Liver (tissue), 9 donors: Measurements from ENCODE around the gene RAPGEF6. TPM values are rescaled to one million over a fixed set of nuclear protein-coding genes. Genes with fewer than 3 reads are reported as not detected.
"Not testable (repeated sequence)": the region's sequence is repeated elsewhere in the genome, so short reads cannot be mapped to it uniquely, and the experiment has no call there.

Experiments
- DNase-seq: peaks from one replicate; pipeline ENCODE4 v3.0.0-alpha.2; 2017; ENCODE audit warnings: low spot score
- H3K27ac ChIP-seq, 2 donors: one replicate each; pipeline ENCODE4 v1.7.0; 2013; ENCODE audit warnings: inconsistent platforms in 2 of 2, low read length in 2 of 2, control low read depth in 1 of 2, low read depth in 1 of 2, mild to moderate bottlenecking in 1 of 2
- H3K27me3 ChIP-seq, 4 donors: one replicate each; pipeline versions ENCODE4 v1.6.1 to v1.7.0; 2013; ENCODE audit warnings: low read length in 3 of 4, inconsistent platforms in 1 of 4, mild to moderate bottlenecking in 1 of 4, moderate library complexity in 1 of 4; ENCODE audit not compliant: control insufficient read depth in 4 of 4, insufficient read depth in 4 of 4
- H3K36me3 ChIP-seq, 4 donors: one replicate each; pipeline versions ENCODE4 v1.6.1 to v1.7.0; 2013; ENCODE audit warnings: low read length in 3 of 4, mild to moderate bottlenecking in 3 of 4, low read depth in 1 of 4, moderate library complexity in 1 of 4; ENCODE audit not compliant: control insufficient read depth in 4 of 4, insufficient read depth in 3 of 4
- H3K4me1 ChIP-seq, 4 donors: one replicate each; pipeline versions ENCODE4 v1.6.1 to v1.7.0; 2013; ENCODE audit warnings: low read length in 3 of 4, mild to moderate bottlenecking in 3 of 4, moderate library complexity in 1 of 4; ENCODE audit not compliant: control insufficient read depth in 4 of 4, insufficient read depth in 4 of 4
- H3K4me3 ChIP-seq, 3 donors: one replicate each; pipeline versions ENCODE4 v1.6.1 to v1.7.0; 2013; ENCODE audit warnings: low read length in 3 of 3, control low read depth in 1 of 3, low read depth in 1 of 3, mild to moderate bottlenecking in 1 of 3
- H3K9ac ChIP-seq, 2 donors: one replicate each; pipeline ENCODE4 v1.7.0; 2013; ENCODE audit warnings: low read length in 2 of 2, mild to moderate bottlenecking in 2 of 2, moderate library complexity in 2 of 2, control low read depth in 1 of 2, low read depth in 1 of 2
- H3K9me3 ChIP-seq, 4 donors: one replicate each; pipeline versions ENCODE4 v1.6.1 to v1.7.0; 2013; ENCODE audit warnings: low read length in 3 of 4; ENCODE audit not compliant: control insufficient read depth in 4 of 4
- CTCF ChIP-seq: fragments of 150-350 bp; IDR thresholded peaks from 2 replicates; pipeline ENCODE4 v1.5.1; 2017; ENCODE audit warnings: improper control_type of control experiment, low read depth, low read length; ENCODE audit not compliant: missing input control
- EGR1 ChIP-seq, 2 donors: IDR thresholded peaks; 2 replicates each; pipeline ENCODE4 v1.6.1; 2016 to 2018; ENCODE audit warnings: antibody characterized with exemption in 2 of 2, low read depth in 2 of 2
- FOXA1 ChIP-seq: IDR thresholded peaks from 2 replicates; pipeline ENCODE4 v1.6.1; 2016; ENCODE audit warnings: antibody characterized with exemption
- FOXA2 ChIP-seq: IDR thresholded peaks from 2 replicates; pipeline ENCODE4 v1.6.1; 2016; ENCODE audit warnings: antibody characterized with exemption
- GABPA ChIP-seq, 2 donors: IDR thresholded peaks in 1 of 2; conservative IDR thresholded peaks in 1 of 2; 2 replicates each; pipeline ENCODE4 v1.6.1; 2016; ENCODE audit warnings: antibody characterized with exemption in 2 of 2, mild to moderate bottlenecking in 1 of 2, moderate library complexity in 1 of 2
- HNF4A ChIP-seq, 2 donors: conservative IDR thresholded peaks; 2 replicates each; pipeline ENCODE4 v1.6.1; 2016; ENCODE audit warnings: antibody characterized with exemption in 2 of 2, mild to moderate bottlenecking in 2 of 2
- HNF4G ChIP-seq: IDR thresholded peaks from 2 replicates; pipeline ENCODE4 v1.6.1; 2016; ENCODE audit warnings: antibody characterized with exemption
- JUND ChIP-seq, 2 donors: IDR thresholded peaks; 2 replicates each; pipeline ENCODE4 v1.6.1; 2016; ENCODE audit warnings: antibody characterized with exemption in 2 of 2
- NR2F2 ChIP-seq: IDR thresholded peaks from 2 replicates; pipeline ENCODE4 v1.6.1; 2016; ENCODE audit warnings: antibody characterized with exemption
- RAD21 ChIP-seq, 2 donors: IDR thresholded peaks; 2 replicates each; pipeline ENCODE4 v1.6.1; 2016; ENCODE audit warnings: antibody characterized with exemption in 2 of 2, mild to moderate bottlenecking in 2 of 2
- RXRA ChIP-seq, 2 donors: IDR thresholded peaks; 2 replicates each; pipeline ENCODE4 v1.6.1; 2017 to 2018; ENCODE audit warnings: antibody characterized with exemption in 2 of 2, mild to moderate bottlenecking in 1 of 2
- SP1 ChIP-seq: IDR thresholded peaks from 2 replicates; pipeline ENCODE4 v1.6.1; 2018; ENCODE audit warnings: antibody characterized with exemption, mild to moderate bottlenecking
- TAF1 ChIP-seq: conservative IDR thresholded peaks from 2 replicates; pipeline ENCODE4 v1.6.1; 2016; ENCODE audit warnings: antibody characterized with exemption, mild to moderate bottlenecking
- WGBS: extraction: QIAGEN DNeasy Blood & Tissue Kit; methylation state at CpG from one replicate; pipeline ENCODE4 v1.1.7; 2013; 5-methylcytosine and 5-hydroxymethylcytosine counted together
- polyA plus RNA-seq, 2 donors: library from polyadenylated mRNA; stranded (reverse) in 1 of 2; unstranded in 1 of 2; fragments of 200-250 nt in 1 of 2; fragments of >200 nt in 1 of 2; fragmentation: Nextera tagmentation in 1 of 2; extraction: Ambion mirVana in 1 of 2; gene quantifications; one replicate each; pipeline versions ENCODE4 v1.2.1 to v1.2.3, GENCODE V29; 2013 to 2015
- total RNA-seq, 2 donors: library from RNA; depleted of rRNA; stranded (reverse); fragments of >200 nt; gene quantifications; one replicate each; pipeline ENCODE4 v1.2.3, GENCODE V29; 2014
- TF ChIP-seq, protein P1 (sequence below): IDR thresholded peaks from 2 replicates; pipeline ENCODE4 v1.6.1; 2016; ENCODE audit warnings: antibody characterized with exemption
- TF ChIP-seq, protein P2 (sequence below): IDR thresholded peaks from 2 replicates; pipeline ENCODE4 v1.6.1; 2016; ENCODE audit warnings: antibody characterized with exemption
- TF ChIP-seq, protein P3 (sequence below): IDR thresholded peaks from 2 replicates; pipeline ENCODE4 v1.6.1; 2016; ENCODE audit warnings: antibody characterized with exemption, mild to moderate bottlenecking
- donor health status: healthy.
- donor health status: healthy.
- donor health status: healthy.
- donor health status: healthy.
- donor health status: healthy.

RAPGEF6 gene
- total and polyA plus RNA-seq, 4 donors: 1.7 to 16.1 (median 8.6) TPM

GRCh38 chr5:131381021-131381420 lies 254.0 kb downstream of the RAPGEF6 start:
- H3K9ac ChIP-seq: peak overlapping the region in 1 of 2 donors; percentile 37
- peak overlapping the region; percentile 6 to 23 for H3K27ac ChIP-seq
- no peak overlapping the region for H3K4me3 ChIP-seq
- H3K4me1 ChIP-seq: peaks cover 1 to 6% (median 4%) of the 10 kb centered on the region in 4 donors
- no peaks in the 10 kb centered on the region for H3K27me3 ChIP-seq
- DNase-seq: no peak
- TF ChIP-seq, protein P1, sequence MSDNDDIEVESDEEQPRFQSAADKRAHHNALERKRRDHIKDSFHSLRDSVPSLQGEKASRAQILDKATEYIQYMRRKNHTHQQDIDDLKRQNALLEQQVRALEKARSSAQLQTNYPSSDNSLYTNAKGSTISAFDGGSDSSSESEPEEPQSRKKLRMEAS: no peak
- TF ChIP-seq, protein P2, sequence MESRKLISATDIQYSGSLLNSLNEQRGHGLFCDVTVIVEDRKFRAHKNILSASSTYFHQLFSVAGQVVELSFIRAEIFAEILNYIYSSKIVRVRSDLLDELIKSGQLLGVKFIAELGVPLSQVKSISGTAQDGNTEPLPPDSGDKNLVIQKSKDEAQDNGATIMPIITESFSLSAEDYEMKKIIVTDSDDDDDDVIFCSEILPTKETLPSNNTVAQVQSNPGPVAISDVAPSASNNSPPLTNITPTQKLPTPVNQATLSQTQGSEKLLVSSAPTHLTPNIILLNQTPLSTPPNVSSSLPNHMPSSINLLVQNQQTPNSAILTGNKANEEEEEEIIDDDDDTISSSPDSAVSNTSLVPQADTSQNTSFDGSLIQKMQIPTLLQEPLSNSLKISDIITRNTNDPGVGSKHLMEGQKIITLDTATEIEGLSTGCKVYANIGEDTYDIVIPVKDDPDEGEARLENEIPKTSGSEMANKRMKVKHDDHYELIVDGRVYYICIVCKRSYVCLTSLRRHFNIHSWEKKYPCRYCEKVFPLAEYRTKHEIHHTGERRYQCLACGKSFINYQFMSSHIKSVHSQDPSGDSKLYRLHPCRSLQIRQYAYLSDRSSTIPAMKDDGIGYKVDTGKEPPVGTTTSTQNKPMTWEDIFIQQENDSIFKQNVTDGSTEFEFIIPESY: no peak
- no peak for TF ChIP-seq TAF1
- no peak for TF ChIP-seq SP1
- no peak for TF ChIP-seq FOXA1
- TF ChIP-seq EGR1 (IDR thresholded peaks at IDR 0.05; ENCODE audit: low read depth in 2 of 2): no peak
- TF ChIP-seq CTCF: no peak
- TF ChIP-seq FOXA2: no peak
- TF ChIP-seq, protein P3, sequence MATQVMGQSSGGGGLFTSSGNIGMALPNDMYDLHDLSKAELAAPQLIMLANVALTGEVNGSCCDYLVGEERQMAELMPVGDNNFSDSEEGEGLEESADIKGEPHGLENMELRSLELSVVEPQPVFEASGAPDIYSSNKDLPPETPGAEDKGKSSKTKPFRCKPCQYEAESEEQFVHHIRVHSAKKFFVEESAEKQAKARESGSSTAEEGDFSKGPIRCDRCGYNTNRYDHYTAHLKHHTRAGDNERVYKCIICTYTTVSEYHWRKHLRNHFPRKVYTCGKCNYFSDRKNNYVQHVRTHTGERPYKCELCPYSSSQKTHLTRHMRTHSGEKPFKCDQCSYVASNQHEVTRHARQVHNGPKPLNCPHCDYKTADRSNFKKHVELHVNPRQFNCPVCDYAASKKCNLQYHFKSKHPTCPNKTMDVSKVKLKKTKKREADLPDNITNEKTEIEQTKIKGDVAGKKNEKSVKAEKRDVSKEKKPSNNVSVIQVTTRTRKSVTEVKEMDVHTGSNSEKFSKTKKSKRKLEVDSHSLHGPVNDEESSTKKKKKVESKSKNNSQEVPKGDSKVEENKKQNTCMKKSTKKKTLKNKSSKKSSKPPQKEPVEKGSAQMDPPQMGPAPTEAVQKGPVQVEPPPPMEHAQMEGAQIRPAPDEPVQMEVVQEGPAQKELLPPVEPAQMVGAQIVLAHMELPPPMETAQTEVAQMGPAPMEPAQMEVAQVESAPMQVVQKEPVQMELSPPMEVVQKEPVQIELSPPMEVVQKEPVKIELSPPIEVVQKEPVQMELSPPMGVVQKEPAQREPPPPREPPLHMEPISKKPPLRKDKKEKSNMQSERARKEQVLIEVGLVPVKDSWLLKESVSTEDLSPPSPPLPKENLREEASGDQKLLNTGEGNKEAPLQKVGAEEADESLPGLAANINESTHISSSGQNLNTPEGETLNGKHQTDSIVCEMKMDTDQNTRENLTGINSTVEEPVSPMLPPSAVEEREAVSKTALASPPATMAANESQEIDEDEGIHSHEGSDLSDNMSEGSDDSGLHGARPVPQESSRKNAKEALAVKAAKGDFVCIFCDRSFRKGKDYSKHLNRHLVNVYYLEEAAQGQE: no peak
- TF ChIP-seq GABPA (IDR thresholded peaks at IDR 0.05 in 1 of 2, conservative IDR thresholded peaks at IDR 0.05 in 1 of 2): no peak
- no peak for TF ChIP-seq NR2F2
- no peak for TF ChIP-seq JUND (IDR thresholded peaks at IDR 0.05)
- TF ChIP-seq HNF4G: no peak
- TF ChIP-seq HNF4A (conservative IDR thresholded peaks at IDR 0.05): no peak
- no peak for TF ChIP-seq RAD21 (IDR thresholded peaks at IDR 0.05)
- TF ChIP-seq RXRA (IDR thresholded peaks at IDR 0.05): no peak
- WGBS: 83% methylated on average over 4 of the region's 4 CpGs
- peaks cover 0 to 2% (median 0%) of the 10 kb centered on the region in 4 donors for H3K36me3 ChIP-seq
- H3K9me3 ChIP-seq: no peaks in the 10 kb centered on the region

- not testable (repeated sequence) for DNase-seq, H3K36me3 ChIP-seq, H3K9me3 ChIP-seq, H3K27me3 ChIP-seq, H3K4me3 ChIP-seq, H3K4me1 ChIP-seq
- Histone ChIP-seq H3K27ac (peak overlapping the region; percentile 24 to 50), H3K9ac (peak overlapping the region in 1 of 2 donors; percentile 23)
- WGBS: 84% methylated on average over 2 of the region's 2 CpGs
These were observed 254.8 kb downstream of the RAPGEF6 start for GRCh38 chr5:131380238-131380637.
